EH (cell line): ENCODE data around the gene ENTPD6.
"Not testable (repeated sequence)": the region's sequence is repeated elsewhere in the genome, so short reads cannot be mapped to it uniquely, and the experiment has no call there.

ENCODE experiments used
- DNase-seq: peaks from one replicate; pipeline ENCODE4 v3.0.0-alpha.2; 2015; ENCODE audit warnings: low read depth

ENTPD6 gene

DNA sequence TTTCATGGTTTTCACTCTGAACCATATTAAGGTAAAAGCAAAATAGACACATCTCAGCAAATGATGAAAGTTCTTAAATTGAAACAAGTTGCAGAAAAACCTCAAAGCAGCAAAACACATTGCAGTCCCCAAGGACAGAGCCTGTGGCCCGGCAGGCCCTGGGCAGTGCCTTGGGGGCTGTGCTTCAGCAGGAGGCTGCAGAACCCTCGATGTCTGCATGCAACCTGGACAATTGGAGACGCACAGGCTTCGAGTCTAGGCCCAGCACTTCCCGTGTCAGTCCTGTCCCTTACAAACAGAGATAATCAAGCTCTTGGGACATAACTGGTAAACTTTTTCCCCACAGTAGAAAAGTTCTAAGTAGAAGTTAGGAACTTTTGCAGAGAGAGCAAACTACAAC lies 61.6 kb downstream of the ENTPD6 start:
- no peak for DNase-seq

- no peak for DNase-seq
These were observed 62.4 kb downstream of the ENTPD6 start for GRCh38 chr20:25257756-25258475.

DNA sequence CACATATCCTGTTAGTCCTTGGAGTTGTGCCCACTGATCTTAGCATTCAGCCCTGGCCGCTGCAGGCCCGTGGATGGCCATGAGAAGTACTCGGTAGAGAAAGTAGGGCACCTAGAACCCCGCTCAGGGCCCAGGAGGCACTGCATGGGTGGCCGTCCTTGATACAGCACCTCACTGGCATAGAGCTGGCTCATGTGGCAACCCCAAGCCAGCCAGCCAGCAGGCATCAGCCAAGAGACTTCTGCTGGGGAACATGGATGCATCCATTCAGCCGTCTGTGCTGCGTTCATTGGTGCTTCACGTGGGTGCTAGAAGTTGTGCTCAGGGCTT lies 62.9 kb downstream of the ENTPD6 start:
- DNase-seq, result no peak

DNA sequence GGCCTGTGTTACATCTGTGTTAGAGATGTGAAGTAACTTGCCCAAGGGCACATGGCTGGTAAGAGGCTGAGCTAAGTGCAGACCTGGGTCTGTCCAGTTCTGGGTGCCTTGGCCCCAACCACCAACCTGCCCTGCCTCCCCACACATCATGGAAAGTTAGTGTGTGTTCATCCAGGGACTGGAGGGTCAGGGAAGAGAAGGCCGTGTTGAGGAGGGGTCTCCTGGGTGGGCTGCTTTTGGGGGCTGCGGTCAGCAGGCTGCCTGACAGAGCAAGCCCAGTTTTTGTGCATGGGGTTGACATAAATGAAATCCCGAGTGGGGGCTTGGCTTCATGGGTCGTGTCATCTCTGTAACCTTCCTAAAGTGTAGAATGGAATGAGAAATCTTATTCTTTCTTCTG lies 63.3 kb downstream of the ENTPD6 start:
- no peak for DNase-seq

GRCh38 chr20:25259358-25259757 lies 63.8 kb downstream of the ENTPD6 start:
- DNase-seq, result no peak

DNA sequence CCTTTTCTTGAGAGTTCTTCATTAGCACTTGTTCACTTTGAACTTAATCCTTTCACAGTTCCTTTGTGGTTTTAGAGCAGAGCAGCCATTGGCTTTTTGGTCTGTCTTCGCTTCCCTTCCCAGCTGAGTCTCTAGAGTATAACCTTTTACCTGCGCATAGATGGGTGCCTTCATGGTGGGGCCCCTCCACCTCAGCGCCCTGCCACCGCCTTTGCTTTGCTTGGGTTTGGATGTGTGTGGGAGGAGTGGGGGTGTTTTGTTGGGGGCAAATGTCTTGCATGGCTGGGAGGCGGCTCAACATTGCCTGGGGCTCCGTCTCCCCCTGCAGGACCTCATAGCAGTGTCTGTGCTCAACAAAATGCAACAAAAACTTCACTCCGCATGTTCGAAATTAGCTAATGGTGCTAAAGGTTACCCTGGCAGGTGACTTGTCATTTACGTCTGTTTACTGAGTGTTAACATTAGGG lies 64.3 kb downstream of the ENTPD6 start:
- no peak for DNase-seq

- DNase-seq, result not testable (repeated sequence)
These were observed 65.4 kb downstream of the ENTPD6 start for GRCh38 chr20:25260770-25261437.

DNA sequence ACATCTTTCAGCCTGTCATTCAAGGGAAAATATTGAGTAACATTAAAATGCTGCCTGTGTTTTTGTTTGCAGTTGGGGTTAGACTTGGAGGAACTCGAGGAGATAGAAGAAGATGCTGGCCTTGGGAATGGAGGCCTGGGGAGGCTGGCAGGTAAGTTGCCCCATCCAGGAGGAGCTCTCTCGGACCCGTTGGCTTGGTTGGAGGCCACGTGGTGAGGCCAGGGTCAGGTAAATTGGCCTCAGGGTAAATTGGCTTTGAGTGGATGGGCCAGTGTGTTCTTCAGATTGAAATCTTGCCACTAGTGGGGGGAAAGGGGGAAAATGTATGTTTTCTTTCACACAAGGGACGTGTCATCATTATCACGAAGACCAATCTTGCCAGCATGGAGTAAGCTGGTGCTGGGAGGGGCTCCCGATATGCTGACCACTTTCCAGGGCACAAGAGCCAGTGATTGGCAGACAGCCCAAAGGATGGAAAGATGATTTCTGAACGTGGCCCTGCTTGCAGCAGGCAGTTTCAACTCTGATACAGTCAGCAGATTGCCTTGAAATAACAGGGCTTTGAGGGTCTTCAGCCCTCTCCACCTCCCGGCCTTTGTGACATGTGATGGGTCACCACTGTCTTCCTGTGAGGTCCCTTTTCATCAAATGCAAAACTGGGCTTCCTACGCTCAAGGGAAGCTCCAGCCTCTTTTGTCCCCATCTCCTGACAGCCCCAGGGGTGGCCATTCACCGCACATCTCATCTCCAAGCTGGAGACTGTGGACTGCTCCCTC lies 73.7 kb downstream of the ENTPD6 start:
- DNase-seq, result no peak

DNA sequence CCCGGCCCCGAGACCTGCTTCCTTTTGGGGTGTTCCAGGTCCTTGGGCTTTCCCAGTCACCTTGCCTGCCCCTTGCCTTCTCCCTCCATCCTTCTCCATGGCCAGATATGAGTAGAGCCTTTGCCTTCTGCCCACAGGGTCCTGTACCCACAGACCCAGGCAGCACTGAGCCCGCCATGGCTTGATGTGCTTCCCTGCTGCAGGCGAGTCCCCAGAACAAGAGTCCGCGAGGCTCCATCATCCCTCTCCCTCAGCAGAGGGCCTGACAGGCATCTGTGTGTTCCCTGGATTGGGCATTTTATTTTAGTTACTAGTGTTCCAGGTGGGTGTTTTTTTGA lies 74.3 kb downstream of the ENTPD6 start:
- DNase-seq, result no peak

DNA sequence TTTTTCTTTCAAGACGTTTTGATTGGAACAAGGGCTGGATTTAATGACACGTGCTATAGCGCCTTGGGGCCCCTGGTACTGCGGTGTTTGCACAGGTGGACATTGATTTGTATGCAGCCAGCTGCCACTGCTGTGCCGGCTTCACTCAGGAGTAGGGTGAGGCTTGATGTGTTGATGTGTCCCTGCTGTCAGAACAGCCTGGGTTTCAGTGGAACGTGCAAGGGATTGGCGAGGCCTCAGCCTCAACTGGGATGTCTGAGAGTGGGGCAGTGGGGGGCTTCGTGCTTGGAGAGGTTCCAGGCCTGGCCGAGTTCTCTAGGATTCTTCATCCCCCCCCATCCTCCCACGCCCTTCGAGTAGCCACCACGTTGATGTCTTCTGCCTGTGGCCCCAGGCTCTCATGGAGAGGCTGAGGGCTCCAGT lies 75.3 kb downstream of the ENTPD6 start:
- DNase-seq, result no peak

GRCh38 chr20:25271486-25272222 lies 76.1 kb downstream of the ENTPD6 start:
- no peak for DNase-seq

DNA sequence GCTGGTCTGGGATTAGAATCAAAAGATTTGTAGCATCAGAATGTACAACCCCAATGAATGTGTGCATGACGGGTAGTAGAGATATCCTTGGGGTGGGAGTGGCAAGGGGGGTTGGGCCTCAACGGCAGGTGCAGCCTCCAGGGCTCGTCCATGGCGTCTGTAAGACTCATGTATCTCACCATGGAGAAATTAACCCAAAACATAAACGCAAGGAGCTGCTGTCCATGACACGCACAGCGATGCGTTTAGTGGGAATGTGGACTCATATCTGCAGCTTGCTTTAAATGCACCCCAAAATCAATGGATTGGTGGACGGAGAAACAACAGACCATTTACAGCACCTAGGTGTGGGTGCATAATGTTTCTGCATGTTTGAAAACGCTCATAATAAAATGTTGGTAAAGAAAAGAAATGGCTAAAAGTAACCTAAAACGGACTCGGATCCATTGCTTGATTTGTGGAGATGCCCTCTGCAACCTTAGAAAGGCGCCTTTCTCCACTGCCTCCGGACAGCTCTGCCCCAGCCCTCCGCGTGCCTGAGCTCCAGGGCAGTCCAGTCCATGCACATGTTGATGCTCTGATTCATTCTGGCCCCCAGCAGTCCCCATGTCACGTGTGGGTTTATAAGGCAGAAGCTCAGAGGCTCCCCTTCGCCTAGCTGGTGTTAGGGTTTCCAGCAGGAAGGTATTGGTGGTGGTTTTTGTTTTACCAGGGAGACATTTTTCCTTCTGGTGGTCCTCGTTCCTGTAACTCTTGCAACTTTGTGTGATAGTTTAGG lies 76.9 kb downstream of the ENTPD6 start:
- peak; percentile 25 for DNase-seq

GRCh38 chr20:25273046-25273445 lies 77.5 kb downstream of the ENTPD6 start:
- DNase-seq, result no peak

- no peak for DNase-seq
These were observed 78.2 kb downstream of the ENTPD6 start for GRCh38 chr20:25273541-25274358.

GRCh38 chr20:25274481-25274880 lies 79.0 kb downstream of the ENTPD6 start:
- DNase-seq, result no peak

DNA sequence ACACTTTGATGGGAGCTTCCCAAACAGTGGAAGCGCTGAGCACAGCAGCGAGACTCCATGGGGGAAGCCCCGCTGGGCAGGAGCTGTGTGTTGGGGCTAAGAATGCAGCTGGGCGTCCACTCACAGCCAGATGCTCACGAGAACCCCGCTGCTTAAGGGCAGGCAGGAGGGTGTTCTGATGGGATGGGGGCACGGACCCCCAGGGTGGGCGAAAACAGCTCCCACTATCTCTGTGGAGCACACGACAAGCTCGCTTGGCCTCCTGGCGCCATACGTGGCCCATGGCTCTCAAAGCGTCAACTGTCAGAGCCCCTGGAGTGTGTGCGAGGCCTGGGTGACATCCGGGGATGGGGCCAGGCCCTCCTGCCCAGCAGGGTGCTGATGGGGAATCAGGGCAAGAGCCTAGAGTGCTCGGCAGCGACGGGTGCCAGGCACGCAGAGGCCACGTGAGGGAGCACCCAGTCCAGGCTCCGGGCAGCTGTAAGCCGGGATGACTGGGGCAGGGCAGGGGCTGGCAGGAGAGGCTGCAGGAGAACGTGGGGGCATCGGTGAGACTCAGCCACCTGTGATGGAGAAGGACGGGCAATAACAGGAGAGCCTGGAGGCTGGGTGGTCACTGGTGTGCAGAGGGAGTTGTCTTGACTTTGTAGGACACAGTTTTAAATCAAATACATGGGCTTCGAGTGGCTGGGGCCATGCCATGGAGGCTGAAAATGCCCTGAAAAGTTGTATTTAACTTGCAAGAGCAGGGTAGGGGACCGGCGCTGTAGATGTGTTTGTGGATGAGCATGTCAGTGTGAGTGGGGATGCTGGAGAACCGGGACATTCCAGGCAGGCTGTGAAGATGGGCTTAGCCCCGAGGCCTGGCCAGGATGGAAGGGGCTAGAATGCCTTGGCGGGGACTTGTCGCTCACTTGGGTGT lies 79.6 kb downstream of the ENTPD6 start:
- DNase-seq, result no peak

DNA sequence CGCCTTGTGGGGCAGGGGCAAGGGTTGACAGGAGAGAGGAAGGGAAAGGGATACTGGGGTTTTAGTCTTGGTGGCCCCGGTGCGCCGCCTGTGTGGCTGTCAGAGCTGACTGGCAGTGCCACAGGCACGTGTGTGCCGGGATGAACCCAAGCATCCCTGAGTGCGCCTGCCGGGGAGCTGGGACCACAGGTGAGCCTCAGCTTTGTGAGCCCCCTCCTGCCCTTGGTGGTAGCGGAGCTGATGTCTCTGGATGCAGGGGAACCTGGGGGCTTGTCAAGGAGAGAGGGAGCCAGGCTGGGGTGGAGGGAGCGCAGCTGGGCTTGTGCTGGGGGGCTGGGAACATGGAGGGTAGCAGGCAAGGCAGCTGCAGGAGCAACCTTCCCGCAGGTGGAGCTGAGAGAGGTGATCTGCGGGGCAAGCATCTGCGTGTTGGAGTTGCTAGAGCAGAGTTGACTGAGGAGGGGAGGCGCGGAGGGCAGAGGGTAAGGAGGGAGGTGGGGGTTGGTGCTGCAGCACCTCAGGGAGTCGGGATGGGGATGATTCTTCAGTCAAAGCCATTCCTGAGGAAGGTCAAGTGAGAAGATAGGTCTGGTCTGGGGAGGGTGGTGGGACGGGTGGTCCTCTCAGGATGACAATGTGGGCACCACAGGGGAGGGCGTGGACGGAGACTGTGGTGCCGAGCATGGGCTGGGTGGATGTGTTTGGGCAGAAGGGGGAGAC lies 80.5 kb downstream of the ENTPD6 start:
- DNase-seq, result no peak
